ENCODE data around the gene DMRTA1.
"Not testable (repeated sequence)": the region's sequence is repeated elsewhere in the genome, so short reads cannot be mapped to it uniquely, and the experiment has no call there.

DMRTA1 gene, protein sequence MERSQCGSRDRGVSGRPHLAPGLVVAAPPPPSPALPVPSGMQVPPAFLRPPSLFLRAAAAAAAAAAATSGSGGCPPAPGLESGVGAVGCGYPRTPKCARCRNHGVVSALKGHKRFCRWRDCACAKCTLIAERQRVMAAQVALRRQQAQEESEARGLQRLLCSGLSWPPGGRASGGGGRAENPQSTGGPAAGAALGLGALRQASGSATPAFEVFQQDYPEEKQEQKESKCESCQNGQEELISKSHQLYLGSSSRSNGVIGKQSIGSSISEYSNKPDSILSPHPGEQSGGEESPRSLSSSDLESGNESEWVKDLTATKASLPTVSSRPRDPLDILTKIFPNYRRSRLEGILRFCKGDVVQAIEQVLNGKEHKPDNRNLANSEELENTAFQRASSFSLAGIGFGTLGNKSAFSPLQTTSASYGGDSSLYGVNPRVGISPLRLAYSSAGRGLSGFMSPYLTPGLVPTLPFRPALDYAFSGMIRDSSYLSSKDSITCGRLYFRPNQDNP

DNA sequence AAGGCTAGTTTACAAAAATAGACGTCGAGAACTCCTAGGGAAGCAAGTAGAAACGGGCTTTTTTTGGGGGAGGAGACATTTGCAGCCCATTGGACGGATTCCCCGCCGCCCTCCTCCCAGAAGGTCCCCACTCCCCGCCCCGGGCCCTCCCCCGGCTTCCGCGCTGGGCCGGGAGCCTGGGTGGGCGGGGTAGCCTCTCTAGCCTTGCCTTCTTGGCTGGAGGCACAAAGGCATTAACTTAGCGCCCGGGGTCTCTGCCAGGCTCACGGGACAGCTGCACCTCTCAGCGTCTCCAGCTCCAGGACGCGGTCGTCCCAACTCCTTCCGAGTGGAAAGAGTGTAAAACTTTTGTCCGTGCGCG is at the start of gene DMRTA1:
DMRTA1 (plus strand) TSS at position 236 of the 361 bp plus-strand sequence. CDS start 242 bp downstream, outside the sequence.
- peak; percentile 76 to 83 for DNase-seq

DNA sequence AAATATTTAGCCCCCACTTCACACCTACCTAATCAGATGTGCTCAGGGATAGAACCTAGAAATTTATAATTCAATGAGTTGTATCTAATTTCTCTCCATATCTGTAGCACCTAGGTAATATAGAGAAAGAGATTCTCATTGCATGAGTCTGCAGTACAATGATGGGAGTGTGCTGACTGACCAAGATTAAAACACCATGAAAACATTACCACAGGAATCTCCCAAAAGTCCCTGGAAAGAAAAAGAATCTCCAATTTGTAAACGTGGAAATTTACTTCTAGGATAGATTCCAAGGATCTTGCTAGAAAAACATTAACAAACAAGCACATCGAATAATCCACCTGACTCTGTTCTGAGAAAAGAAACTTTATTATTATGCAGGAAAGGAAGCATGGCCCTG is 45.0 kb upstream of the DMRTA1 start:
- no peak for DNase-seq

DNA sequence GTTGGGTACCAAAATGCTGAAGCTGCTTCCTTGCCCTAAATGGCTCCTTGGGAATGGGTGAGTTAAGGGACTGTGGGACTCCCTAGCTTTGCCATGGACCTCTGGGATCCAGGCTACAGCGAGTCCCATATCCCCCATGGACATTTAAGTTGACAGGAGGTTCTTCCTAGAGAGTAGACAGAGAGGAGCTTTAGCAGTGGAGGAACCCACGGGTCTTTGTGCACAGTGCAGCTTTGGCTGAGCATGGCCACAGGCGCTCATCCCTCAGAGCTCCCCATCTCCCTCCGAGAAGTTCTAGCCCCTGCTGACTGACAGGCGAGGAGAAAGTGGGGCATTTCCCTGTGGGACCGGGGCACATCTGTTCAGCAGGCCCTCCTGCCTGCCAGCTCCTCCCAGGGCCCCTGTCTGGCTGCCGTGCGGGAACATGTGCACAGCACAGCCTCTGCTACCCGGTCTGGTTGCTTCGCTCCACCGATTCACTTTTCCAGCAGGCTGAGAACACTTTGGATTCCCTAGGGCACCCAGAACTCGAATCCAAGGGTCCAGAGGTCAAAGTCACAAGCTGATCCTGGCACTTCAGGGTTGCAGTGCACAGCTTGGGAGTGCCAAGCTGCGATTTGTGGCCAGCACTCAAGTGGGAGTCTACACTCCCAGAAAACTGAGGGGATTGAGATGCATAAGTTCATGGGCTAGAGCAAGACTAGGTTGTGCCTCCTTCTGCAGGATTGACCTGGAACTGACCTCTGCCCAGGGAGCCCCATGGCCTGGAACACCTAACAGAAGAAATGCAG is 40.6 kb upstream of the DMRTA1 start:
- DNase-seq = peak; percentile 1 to 35

DNA sequence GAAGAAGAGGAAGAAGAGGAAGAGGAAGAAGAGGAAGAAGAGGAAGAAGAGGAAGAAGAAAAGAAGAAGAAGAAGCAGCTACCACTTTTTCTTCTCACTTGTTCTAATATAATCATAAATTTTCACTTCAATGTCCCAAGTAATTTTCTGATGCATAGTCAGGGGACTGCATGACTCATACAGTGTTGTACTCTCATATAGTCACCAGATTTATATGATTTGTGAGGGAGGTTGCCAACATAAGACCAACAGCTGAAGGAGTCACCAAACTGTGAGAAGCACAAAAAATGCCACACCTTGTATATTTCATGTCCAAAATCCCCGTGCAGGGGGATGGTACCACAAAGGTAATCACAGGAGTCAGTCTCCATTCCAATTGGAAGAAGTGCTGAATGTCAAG is 32.7 kb upstream of the DMRTA1 start:
- DNase-seq = no peak

DNA sequence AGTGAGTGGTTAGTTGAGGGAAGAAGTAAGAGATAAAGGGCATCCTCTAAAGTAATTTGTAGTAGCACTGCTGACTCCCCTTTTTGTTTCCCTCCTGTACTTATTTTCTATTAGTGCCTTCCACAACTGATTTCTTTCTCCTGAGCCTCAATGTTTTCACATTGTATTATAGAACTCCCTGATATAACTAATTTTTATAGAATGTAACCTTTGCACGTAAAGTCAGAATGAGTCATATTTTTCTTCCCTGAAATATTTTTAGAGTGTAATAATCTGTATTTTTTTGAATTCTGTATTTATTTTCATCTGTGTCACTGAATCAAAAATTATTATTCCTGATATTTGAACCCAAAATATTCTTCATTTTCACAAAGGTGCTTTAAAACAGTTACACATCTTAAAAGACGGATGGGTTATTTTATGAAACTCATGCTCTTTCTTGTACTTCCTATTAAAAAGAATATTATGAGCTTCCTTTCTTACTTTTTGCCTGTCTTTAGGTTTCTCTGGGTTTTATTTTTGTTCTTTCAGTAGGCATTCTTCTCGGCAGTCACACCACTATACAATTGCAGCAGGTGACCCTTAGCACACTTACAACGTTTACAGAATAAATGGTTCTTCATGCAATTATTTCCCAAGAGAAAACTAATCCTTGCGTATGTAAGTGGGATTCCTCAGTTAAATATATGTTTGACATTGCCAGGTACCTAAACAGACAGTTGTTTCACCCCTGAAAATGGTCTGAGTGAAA is 30.5 kb upstream of the DMRTA1 start:
- DNase-seq = no peak

DNA sequence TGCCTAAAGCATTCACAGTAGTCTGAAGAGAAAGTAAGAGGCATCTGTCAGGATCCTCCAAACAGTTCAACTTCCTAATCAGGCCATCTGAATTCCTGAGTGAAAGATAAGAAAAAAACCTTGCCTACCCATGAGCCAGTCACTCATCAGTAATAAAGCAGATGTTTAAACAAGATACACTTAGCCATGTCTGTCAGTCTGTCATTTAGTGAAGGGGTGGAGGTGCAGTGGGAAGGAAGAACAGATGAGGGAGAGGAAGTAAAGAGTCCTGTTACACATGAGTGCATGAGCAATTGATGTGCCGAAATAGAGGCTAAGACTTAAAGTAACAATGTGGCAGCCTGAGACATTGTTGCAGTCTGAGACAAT is 29.9 kb upstream of the DMRTA1 start:
- peak; percentile 30 to 80 for DNase-seq

DNA sequence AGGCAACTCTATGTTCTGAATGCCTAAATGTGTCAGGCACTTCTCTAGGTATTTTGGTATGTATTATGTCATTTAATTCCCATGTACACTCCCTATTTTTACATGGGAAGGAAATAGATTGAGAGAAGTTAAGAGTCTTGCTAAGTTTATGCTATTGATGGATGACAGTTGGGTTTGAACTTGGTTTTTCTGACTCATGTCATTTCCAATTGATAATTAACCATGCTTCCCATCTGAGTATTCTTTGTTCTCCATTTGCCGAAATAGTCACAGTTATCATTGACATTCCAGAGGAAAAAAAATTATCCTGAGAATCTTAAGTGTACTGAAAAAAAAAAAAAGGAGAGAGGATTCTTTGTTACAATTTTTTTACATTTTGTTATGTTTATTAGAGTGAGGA is 23.1 kb upstream of the DMRTA1 start:
- DNase-seq = no peak

DNA sequence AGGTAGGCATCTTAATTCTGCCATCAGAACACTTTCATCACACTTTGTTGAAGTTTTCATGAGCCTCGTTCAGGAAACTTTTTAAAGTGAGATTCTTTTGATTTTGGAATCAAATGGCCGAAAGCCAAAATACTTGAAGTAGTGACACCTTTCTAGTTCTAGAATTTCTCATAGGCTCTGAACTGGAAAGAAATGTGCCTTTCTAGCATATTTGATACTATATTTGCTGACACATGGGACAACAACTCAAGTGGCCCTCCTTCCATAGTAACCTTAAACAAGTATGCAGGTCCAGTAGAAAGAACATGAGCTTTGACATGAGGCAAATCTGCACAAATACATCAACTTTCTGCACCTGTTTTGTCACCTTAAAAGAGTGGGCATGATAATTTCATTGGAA is 22.0 kb upstream of the DMRTA1 start:
- no peak for DNase-seq

DNA sequence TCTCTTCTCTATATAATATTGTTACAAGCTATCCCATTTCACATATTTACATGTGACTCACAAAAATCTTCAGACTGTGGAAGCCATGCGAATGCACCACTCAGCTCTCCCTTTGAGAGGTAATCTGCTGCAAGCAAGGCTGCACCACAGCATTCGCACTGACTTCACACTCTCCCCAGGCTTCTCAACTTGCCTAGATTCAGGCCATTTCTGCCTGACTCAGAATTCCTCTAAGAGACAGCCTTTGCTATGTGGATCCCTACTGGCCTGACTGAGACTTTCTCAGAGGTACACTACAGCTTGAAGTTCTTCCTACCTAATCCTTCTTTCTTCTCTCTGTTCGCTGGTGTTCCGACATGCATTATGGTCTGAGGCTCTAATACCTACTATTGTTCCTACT is 21.1 kb upstream of the DMRTA1 start:
- no peak for DNase-seq

DNA sequence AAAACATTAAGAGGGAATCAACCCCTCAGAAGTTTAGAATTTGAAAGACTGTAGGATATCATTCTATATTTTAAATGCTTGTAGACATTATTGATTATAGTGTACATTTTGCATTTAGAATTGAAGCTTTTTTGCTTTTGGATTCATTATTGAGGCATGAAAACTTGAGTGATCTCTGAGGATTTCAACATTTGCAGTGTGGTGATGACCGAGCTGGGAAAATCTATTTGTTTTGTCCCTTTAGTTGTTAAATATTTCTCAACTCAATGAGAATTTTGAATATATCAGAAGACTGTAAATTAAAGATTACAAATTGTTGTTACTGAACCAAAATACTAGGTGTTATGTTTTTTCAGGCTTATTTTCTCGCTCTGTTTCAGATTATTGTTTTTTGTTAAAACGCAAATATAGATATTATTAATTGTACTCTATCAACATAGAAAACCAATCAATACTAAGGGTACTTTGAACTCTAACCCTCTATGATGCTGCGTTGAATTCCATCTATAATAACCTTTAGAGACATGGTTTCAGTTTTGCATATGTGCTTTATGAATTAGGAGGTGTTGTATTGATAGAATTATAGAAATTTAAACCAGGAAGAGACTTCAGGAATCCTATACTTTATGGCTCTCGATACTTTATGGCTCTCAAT is 19.3 kb upstream of the DMRTA1 start:
- DNase-seq = no peak

DNA sequence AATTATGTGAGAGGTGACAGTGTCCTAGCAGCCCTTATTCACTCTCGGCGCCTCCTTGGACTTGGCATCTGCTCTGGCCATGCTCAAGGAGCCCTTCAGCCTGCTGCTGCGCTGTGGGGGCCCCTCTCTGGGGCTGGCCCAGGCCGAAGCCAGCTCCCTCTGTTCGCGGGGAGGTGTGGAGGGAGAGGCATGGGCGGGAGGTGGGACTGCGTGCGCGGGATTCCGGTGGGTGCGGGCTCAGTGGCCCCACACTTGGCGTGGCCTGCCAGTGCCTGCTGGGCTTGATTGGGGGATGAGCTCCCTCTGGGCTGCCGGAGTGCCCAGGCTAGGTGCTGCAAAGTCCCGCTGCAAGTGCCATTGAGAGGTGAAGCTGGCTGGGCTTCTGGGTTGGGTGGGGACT is 12.9 kb upstream of the DMRTA1 start:
- no peak for DNase-seq

DNA sequence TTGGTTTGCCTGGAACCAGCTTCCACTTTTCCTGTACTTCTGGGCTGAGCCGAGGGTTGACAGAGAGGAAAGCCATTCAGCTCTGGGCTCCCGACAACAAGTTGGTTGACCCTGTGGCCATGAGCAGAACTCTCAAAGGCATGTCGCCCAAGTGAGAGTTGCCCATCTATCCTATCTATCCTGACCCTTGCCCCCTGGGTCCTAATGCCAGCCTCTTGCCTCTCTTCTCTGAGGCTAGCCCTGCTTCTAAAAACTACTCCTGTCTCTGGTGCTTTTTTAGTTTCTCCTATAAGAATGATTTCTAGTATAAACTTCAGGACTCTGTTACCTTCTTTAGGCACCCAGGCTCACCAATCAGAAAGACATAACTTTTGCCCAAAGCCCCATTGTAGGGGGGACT is 11.4 kb upstream of the DMRTA1 start:
- not testable (repeated sequence) for DNase-seq

DNA sequence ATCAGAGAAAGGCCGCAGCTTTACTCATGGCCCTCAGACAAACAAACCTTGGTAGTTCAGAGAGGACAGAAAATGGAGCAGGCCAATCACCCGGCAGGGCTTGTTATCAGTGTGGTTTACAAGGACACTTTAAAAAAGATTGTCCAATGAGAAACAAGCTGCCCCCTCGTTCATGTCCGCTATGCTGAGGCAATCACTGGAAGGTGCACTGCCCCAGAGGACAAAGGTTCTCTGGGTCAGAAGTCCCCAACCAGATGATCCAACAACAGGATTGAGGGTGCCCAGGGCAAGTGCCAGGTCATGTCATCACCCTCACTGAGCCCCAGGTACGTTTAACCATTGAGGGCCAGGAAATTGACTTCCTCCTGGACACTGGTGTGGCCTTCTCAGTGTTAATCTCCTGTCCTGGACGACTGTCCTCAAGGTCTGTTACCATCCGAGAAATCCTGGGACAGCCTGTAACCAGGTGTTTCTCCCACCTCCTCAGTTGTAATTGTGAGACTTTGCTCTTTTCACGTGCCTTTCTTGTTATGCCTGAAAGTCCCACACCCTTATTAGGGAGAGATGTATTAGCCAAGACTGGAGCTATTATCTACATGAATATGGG is 9.1 kb upstream of the DMRTA1 start:
- DNase-seq = not testable (repeated sequence)

DNA sequence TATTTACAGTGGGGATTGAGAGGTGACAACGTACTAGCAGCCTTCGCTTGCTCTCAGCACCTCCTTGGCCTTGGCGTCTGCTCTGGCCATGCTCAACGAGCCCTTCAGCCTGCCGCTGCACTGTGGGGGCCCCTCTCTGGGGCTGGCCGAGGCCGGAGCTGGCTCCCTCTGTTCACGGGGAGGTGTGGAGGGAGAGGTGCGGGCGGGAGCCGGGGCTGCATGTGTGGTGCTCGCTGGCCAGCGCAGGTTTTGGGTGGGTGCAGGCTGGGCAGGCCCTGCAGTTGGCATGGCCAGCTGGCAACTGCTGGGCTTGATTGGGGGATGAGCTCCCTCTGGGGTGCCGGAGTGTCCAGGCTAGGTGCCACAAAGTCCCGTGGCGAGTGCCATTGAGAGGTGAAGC is 5.8 kb upstream of the DMRTA1 start:
- DNase-seq = no peak

DNA sequence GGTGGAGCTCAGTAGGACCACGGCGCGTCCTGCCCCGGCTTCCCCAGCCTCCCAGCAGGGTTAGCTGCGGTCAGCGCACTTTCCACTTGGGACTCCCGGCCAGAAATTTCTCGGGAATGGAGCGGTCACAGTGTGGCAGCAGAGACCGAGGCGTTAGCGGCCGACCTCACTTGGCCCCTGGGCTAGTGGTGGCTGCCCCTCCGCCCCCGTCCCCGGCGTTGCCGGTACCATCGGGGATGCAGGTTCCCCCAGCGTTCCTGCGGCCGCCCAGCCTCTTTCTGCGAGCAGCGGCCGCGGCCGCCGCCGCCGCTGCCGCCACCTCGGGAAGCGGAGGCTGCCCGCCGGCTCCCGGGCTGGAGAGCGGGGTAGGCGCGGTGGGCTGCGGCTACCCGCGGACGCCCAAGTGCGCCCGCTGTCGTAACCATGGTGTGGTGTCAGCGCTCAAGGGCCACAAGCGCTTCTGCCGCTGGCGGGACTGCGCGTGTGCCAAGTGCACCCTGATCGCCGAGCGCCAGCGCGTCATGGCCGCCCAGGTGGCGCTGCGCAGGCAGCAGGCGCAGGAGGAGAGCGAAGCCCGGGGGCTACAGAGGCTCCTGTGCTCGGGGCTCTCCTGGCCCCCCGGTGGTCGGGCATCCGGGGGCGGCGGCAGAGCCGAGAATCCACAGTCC is 460 bp downstream of the DMRTA1 start:
- peak; percentile 67 to 88 for DNase-seq

DNA sequence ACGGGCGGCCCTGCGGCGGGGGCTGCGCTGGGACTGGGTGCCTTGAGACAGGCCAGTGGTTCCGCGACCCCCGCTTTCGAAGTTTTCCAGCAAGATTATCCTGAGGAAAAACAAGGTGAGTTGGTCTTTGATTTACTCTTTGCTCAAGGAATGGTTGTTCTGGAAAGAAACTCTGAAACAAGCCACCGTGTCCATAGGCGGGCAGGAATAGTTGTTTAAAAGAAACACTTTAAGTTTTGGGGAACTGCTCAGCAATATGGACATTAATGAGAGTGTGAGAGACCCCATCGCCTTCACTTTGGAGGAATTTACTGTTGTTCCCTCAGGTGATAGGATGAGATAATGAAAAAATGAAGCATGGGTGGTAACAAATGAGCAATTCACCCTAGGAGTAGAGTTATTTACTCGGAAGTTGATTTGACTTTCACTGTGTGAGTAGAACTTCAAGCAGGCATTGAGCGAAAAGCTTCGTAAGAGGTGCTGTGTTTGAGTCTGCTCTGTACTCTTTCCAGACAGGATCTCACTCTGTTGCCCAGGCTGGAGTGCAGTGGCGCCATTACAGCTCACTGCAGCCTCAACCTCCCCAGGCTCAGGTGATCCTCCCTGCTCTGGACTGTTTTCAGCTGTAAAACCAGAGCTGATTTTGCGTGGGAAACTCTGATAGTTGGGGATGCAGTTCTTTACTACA is 1.1 kb downstream of the DMRTA1 start:
- no peak for DNase-seq

DNA sequence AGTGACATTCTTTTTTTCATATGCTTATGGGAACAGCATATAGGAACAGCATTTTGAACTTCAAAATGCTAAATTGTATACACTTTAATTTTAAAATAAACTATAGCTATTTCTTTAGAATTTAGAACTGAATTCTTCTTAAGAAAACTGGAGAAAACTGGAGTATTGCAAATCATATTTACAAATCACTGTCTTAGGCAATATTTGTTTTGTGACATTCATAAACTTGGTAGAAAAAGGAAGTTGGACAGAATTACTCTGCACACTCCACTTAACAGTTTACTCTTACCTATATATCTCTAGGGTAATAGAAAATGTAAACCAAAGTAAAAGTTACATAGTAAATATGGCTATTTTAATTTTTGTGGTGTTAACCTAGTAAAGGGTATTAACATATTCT is 3.1 kb downstream of the DMRTA1 start:
- no peak for DNase-seq

DNA sequence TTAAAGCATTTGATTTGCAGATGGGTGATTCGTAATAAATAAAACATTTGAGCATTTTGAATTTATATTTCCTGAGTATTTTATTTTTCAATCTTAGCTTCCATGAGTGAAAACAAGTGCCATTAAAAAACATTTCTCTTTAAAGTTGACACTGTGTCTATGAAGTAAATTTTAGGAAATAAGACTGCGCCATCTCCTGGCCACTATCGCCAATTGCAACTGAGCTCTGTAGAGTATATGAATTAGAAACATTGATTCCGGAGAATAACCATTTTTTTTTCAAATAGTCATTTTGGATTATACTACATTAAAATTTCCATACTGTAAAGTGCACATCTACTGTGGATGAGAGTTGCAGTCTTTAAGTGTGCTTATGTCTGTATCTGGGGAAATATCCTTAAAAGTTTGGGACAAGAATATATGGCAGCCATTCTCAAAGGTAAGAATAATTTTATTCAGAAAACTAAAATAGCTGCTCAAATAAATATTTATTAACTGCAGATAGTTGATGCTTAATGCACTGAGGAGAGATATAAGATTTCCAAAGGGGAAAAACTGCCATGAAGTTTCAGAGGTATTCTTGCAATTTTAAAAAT is 5.9 kb downstream of the DMRTA1 start:
- DNase-seq = peak; percentile 17 to 18

DNA sequence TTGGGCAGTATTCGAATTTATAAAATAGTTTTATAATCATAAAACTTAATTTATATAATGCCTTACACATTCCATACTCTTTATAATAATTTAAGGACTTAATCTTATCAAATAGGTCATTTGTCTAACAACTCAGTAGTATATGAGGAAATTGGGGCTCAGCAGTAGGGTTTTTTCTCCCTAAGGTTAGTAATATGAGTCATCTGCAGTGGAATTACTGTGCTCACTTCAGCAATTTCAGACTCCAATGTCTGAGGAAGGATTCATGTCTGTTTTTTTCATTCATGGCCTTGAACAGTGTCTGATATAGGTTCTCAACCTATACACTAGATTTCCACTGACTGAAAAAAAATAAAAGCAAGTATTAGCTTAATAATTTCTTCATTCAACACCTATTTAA is 7.4 kb downstream of the DMRTA1 start:
- DNase-seq = no peak

DNA sequence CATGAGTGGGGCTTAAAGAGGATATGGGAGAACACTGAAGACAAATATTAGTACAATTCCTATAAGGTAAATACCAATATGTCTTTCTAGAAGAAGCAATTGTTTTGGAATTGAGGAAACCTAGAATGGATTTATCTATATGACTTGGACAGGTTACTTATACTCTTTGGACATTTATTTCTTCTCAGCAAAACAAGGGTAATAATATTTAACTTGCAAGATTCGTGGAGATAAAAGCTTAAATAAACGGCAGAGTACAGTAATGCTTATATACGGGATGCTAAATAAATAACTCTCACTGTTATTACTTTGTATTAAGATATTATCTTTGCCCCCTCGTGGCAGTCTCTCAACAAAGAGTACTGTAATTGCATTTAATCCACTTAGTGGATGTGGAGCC is 8.6 kb downstream of the DMRTA1 start:
- peak in 1 of 2 experiments; percentile 16 for DNase-seq

DNA sequence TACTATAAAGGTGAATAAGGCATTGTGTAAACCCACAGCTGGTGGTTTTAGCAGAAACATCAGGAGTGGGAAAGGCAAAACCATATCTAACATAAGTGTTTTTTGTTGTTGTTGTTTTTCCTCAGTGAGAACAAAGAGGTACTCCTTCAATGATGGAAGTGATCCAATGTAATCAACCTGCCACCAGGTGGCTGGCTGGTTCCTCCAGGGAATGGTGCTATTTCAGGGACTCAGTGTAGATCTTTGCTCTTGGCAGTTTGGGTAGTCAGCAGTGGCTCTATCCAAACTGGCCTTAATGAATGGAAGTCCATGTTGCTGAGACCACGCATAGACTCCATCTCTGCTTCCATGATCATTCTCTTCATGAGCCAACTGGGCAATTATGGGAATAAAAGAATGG is 10.8 kb downstream of the DMRTA1 start:
- peak; percentile 4 to 18 for DNase-seq
